ENCODE measurements around the gene WASL. TPM values are rescaled to one million over a fixed set of nuclear protein-coding genes. Genes with fewer than 3 reads are reported as not detected.

The WASL gene
- total RNA-seq, 4 donors from 2014 or later, result 30.0 to 45.7 (median 32.2) TPM

DNA sequence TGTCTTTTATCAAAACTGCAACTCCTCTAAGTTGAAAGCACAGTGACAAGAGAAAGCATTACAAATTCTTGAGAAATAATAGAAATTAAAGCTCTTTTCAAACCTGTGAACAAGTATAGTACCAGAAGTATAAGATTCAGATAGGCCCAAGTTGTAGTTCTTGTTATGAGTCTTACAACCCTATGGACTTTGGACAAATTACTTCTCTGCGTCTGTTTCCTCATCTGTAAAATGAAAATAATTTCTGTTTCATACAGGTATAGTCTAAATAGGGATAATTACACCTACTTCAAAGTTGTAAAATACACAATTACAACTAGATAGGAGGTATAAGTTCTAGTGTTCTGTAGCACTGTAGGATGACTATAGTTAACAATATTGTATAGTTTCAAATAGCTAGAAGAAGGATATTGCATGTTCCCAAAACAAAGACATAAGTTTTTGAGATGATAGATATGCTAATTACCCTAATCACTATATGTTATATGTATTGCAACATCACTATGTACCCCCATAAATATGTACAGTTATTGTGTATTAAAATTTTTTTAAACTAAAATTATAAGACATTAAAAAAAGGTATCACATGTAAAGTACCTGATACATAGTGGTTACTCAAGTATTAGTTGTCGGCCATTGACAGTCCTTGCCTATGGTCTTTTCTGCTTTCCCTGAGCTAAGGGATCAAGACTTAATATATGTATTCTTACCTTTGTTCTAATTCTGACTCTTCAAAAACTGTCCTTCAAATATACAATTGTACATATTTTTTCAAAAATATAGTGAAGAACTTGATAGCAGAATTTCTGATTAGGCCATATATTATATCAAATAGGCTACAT, 1.8 kb upstream of the WASL start:
- TF ChIP-seq, protein P1, sequence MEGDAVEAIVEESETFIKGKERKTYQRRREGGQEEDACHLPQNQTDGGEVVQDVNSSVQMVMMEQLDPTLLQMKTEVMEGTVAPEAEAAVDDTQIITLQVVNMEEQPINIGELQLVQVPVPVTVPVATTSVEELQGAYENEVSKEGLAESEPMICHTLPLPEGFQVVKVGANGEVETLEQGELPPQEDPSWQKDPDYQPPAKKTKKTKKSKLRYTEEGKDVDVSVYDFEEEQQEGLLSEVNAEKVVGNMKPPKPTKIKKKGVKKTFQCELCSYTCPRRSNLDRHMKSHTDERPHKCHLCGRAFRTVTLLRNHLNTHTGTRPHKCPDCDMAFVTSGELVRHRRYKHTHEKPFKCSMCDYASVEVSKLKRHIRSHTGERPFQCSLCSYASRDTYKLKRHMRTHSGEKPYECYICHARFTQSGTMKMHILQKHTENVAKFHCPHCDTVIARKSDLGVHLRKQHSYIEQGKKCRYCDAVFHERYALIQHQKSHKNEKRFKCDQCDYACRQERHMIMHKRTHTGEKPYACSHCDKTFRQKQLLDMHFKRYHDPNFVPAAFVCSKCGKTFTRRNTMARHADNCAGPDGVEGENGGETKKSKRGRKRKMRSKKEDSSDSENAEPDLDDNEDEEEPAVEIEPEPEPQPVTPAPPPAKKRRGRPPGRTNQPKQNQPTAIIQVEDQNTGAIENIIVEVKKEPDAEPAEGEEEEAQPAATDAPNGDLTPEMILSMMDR (IDR thresholded peaks at IDR 0.05; ENCODE audit: low read depth), result no peak

DNA sequence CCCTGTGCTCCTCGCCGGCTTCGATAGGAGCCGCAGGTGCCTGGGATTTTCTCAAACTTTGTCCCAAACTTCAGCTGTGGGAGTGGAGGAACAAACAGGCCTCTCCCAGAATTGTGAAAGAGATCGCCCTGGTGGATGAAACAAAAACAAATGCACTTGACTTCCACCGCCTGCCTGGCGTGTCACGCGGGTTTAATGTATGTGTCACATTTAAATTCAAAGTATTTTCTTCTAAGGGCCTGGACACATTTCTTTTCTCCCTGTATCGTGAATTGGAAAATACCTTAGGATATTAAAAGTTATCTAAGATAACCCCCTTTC, 694 bp upstream of the WASL start:
- TF ChIP-seq, protein P1 (IDR thresholded peaks at IDR 0.05; ENCODE audit: low read depth), result no peak

DNA sequence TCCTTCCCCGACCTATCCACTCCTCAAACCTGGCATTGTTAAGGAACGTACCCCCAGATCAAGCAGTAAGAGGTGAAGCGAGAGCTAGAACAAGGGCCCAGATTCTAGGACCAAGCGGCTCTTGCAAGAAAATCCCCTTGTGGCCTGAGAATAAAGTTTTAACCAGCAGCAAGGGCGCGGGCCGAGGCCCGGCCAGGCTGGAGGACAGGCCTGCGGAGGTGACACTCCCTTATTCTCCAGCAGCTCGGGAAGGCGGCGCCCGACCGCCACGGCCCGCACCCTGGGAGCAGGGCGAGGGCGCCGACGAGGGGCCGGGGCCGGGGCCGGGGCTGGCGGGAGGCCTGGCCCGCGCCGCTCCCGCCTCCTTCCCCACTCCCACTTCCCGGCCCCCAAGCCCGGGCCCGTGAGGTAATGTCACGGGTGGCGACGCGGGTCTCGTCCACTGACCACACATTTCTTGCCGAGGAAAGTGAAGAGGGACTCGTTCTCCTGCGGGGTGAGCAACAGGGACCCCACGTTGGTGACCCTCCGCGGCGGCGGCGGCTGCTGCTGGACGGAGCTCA, 551 bp downstream of the WASL start:
- TF ChIP-seq, protein P1 (IDR thresholded peaks at IDR 0.05; ENCODE audit: low read depth), result no peak

DNA sequence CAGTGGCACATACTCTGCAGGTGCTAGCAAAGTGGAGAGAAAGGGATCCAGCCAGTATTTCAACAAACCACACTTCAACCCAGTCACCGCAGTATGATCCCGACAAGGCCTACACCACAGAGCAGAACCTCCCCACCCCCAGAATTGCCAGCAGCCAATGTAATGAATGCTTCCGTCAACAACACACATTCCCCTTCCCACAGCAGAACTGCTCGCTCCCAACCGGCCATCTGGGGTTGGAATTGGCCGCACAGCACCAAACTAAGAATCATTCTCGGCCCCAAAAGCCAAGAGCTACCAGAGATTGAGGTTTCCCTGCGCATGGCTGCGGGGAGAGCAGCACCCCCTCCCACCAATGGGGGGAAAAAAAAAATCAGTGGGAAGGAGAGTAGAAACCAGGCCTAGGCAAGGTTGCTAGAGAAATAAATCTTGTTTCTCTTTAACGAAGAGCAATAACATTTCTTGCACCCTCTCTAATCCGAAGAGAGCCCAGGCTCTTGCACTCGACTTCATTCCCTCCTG, 1.1 kb downstream of the WASL start:
- TF ChIP-seq, protein P1 (IDR thresholded peaks at IDR 0.05; ENCODE audit: low read depth), result no peak

DNA sequence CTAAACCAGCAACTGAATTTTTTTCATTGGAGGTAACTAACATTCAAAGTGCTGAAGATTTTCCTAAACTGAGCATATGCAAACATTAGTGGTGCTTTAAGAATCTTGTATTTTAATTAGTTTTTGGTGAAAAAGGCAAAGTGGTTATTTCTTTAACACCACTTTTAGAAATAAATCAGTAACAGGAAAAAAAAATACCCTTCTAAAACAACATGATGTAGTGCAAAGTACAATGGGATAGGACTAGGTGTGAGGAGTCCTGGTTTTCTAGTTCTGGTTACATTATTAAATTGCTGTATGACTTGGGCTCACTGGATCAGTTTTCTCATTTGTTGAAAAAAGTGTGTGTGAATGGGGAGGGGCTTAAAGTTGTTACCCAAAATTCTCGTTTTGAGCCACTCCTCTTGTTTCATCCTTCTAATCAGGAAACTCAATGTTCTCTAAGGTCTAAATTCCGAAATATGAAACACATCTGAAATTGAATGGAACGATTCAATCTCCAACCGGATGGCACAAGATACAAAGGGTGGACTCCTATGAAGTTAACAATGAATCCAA, 1.8 kb downstream of the WASL start:
- TF ChIP-seq, protein P1 (IDR thresholded peaks at IDR 0.05; ENCODE audit: low read depth), result no peak

DNA sequence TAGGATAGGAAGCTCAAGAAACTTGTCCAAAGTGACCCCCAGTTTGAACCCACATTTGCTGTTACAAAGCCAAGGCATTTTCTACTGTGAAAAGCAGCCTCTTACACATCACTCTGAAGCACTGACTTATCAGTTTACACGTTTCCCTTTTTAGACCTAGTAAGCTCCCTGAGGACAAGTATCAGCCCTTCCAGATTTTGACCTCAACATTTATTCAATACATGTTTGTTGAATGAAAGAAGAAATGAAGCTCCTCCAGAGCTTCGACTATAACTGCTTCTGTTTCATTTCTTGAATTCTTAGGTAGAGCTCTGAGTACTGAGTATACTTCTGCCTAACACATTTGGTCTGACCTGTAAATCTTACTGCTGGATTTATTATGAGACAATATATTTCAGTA, 2.7 kb downstream of the WASL start:
- TF ChIP-seq, protein P1 (IDR thresholded peaks at IDR 0.05; ENCODE audit: low read depth), result no peak

DNA sequence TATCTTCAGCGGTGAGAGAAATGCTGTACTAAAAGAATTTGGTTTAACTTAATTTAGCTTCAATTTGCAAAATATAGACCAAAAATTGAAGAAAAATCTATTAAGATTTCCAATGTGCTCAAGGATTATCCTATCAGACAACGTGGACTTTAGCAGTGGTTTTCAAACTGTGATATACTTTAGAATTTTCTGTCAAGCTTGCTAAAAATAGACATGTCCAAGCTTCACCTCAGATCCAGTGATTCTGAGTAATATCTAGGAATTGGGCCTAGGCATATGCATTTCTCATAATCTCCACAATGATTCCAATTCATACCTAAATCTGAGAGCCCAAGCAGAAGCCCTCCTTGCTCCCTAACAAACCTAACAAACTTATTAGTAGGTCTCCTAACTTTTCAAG, 3.4 kb downstream of the WASL start:
- TF ChIP-seq, protein P1 (IDR thresholded peaks at IDR 0.05; ENCODE audit: low read depth), result no peak

Data from subcutaneous adipose tissue (tissue), 4 donors.